Urinary bladder (tissue), 4 donors: Measurements from ENCODE around the gene IRF3. TPM values are rescaled to one million over a fixed set of nuclear protein-coding genes. Genes with fewer than 3 reads are reported as not detected.
A peak's percentile ranks its signal among the peaks of the same experiment; 100 is the strongest.

Source experiments
- DNase-seq: peaks from one replicate; pipeline ENCODE4 v3.0.0-alpha.2; 2015; ENCODE audit errors: extremely low spot score
- H3K27ac ChIP-seq: one replicate; pipeline ENCODE4 v1.5.1; 2013; ENCODE audit warnings: low read depth, mild to moderate bottlenecking, moderate library complexity
- H3K36me3 ChIP-seq: one replicate; pipeline ENCODE4 v1.6.1; 2013; ENCODE audit warnings: mild to moderate bottlenecking, moderate library complexity; ENCODE audit not compliant: insufficient read depth
- H3K4me1 ChIP-seq: one replicate; pipeline ENCODE4 v1.6.1; 2013; ENCODE audit warnings: mild to moderate bottlenecking, moderate library complexity; ENCODE audit not compliant: insufficient read depth
- H3K4me3 ChIP-seq: one replicate; pipeline ENCODE4 v1.5.1; 2013; ENCODE audit warnings: low read depth, low read length
- WGBS: extraction: QIAGEN DNeasy Blood & Tissue Kit; methylation state at CpG from one replicate; pipeline ENCODE4 v1.1.7; 2013; 5-methylcytosine and 5-hydroxymethylcytosine counted together
- polyA plus RNA-seq: library from polyadenylated mRNA; stranded (reverse); fragments of 200-250 nt; gene quantifications from one replicate; pipeline ENCODE4 v1.2.3, GENCODE V29; 2013
- total RNA-seq: library from RNA; depleted of rRNA; stranded (reverse); fragments of >200 nt; gene quantifications from one replicate; pipeline ENCODE4 v1.2.3, GENCODE V29; 2014
- donor health status: healthy with polysubstance abuse.
- donor health status: healthy.

IRF3 gene
- total and polyA plus RNA-seq, 2 donors: 31.9 to 84.9 TPM

DNA sequence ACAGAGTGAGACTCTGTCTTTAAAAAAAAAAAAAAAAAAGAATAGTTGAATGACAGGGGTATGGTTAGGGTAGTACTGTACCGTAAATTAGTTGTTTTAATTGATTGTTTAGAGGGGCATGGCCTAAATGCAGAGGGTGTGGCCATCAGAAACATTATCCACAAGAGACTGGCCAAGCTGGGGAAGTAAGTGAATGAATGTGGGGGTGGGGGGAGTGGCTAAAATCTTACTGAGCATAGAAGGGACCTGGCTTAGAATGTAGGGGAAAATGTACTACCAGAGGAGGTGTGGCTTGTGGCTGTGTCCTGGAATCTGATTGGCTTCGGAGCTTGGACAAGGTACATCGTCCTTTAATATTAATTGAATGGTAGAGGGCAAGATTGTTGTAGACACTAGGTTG is 3.9 kb upstream of the IRF3 start:
- Histone ChIP-seq H3K27ac (no peak overlapping the region), H3K36me3 (no peaks in the 10 kb centered on the region), H3K4me1 (no peaks in the 10 kb centered on the region), H3K4me3 (no peak overlapping the region)
- 86% methylated on average over 3 of the region's 3 CpGs for WGBS
- DNase-seq: no peak

DNA sequence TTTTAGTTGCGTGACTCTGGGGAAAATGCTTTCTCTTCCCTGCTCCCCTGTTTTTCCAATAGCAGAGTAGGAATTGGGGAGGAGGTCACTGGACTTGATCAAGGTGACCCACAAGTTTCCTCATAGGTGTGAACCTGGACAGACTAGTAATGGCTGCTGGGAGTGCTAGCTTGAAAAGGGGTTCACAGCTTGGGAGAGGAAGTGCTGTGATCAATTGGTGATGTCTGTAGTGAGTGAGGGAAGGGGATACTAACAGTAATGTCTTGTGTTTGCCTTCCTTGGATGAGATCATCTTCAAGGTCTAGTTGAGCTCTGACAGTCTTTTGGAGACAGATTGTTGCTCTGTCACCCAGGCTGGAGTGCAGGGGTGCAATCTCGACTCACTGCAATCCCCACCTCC is 1.8 kb upstream of the IRF3 start:
- Histone ChIP-seq H3K27ac (no peak overlapping the region), H3K4me1 (no peaks in the 10 kb centered on the region), H3K36me3 (no peaks in the 10 kb centered on the region), H3K4me3 (no peak overlapping the region)
- DNase-seq: no peak
- 89% methylated on average over 2 of the region's 2 CpGs for WGBS

DNA sequence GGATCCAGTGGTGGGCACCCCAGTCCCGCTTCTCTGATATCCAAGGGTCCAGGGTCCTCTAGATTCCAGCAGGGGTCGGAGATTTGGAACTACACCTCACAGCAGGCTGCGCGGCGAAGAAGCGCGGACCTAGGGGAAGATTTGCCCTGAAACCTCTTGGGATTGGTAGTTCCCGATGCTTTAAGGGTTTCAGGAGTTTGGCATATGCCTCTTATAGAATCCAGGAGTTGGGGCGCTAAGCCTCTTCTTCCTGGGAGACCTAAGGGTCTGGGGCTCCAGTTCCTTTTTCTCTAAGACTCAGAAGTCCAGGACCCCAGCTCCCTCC is 425 bp upstream of the IRF3 start:
- no peak for DNase-seq
- H3K4me1 ChIP-seq: no peaks in the 10 kb centered on the region
- under 1% methylated on average over 9 of the region's 9 CpGs for WGBS
- peaks cover 2% of the 10 kb centered on the region for H3K36me3 ChIP-seq
- no peak overlapping the region for H3K27ac ChIP-seq
- peak overlapping the region; percentile 63 for H3K4me3 ChIP-seq

DNA sequence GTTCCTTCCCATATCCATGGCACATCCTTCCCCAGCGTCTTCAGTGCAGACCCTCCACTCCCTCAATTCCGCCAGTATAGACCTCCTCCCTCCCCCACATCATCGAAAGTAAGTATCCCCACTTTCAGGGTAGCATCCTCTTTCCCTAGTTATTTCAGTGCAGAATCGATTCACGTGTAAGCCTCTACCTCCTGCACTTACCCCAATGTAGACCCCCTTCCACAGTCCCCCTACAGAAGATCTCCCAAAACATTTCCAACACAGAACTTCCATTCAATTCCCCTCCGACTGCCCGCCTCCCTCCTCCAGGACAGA is 664 bp downstream of the IRF3 start:
- WGBS: under 1% methylated on average over 7 of the region's 7 CpGs
- H3K27ac ChIP-seq: peak overlapping the region; percentile 91
- no peak for DNase-seq
- no peaks in the 10 kb centered on the region for H3K4me1 ChIP-seq
- peaks cover 2% of the 10 kb centered on the region for H3K36me3 ChIP-seq
- peak overlapping the region; percentile 63 for H3K4me3 ChIP-seq

DNA sequence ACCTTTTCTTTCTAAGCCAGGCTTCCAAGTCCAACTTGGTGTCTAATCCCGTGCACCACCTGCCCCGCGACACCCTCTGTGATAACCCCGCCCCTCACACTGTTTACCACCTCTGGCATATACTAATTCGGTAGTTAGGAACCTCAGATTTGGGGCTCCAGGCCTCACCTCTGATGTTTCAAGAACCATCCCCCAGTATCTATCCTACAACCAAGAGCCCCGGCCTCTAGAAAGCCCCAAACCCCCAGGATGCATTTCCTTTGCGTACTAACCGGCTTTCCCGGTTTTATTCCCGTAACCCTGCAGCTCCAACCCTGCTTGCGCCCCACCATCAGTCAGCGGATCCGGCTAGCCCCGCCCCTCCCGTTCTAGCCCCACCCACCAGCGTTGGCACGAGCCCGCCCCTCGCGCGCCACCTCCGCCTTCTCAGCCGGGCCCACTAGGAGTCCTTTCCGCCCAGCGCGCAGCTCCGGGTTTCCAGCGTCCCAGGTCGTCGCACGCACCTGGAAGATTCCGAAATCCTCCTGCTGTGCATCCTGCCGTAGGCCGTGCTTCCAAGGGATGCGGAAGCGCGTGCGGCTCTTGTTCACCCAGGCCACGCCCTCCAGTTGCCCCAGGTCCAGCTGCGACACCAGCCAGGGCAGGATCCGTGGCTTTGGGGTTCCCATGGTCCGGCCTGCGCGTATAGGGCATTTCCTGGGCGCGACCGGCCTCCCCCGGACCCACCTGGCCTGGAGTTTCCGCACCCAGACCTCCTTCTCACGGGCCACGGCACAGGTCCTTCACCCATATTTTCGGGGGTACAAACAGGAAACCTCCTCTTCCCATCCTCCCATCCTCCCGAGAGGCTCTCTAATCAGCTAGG is 1.3 kb downstream of the IRF3 start:
- no peaks in the 10 kb centered on the region for H3K4me1 ChIP-seq
- no peak for DNase-seq
- WGBS: under 1% methylated on average over 53 of the region's 53 CpGs
- peak overlapping the region; percentile 63 for H3K4me3 ChIP-seq
- H3K27ac ChIP-seq: peak overlapping the region; percentile 91
- H3K36me3 ChIP-seq: peaks cover 2% of the 10 kb centered on the region

DNA sequence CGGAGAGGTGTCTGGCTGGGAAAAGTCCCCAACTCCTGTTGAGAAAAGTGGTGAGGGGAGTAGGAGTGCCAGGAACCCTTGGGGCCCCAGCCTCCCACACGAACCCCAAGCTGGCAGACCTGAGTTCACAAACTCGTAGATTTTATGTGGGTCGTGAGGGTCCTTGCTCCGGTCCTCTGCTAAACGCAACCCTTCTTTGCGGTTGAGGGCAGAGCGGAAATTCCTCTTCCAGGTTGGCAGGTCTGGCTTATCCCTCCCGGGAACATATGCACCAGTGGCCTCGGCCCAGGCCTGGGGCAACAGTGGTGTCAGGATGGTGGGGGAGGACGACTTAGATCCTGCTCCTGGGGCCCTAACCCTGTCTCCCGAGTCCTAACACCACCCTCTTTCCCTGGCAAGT is 2.4 kb downstream of the IRF3 start:
- DNase-seq: no peak
- Histone ChIP-seq H3K36me3 (peaks cover 2% of the 10 kb centered on the region), H3K27ac (no peak overlapping the region), H3K4me3 (no peak overlapping the region), H3K4me1 (no peaks in the 10 kb centered on the region)
- WGBS: 85% methylated on average over 12 of the region's 12 CpGs

DNA sequence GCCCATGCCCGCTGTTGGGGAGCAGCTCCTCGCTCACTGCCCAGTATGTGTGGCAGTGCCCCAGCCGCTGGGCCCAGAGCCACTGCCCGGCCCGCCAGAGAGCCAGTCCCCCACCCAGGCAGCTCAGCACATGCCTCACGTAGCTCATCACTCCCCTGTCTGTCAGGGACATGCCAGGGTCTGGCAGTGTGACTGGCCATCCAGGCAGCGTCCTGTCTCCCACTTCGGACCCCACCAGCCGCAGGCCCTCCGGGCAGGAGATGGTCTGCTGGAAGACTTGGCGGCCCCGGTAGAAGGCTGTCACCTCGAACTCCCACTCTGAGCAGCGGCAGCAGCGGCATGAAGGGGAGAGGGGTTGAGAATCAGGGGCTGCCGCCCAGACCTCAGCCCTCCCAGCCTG is 3.6 kb downstream of the IRF3 start:
- DNase-seq: no peak
- Histone ChIP-seq H3K4me3 (no peak overlapping the region), H3K36me3 (peaks cover 2% of the 10 kb centered on the region), H3K27ac (no peak overlapping the region), H3K4me1 (no peaks in the 10 kb centered on the region)
- WGBS: 90% methylated on average over 16 of the region's 16 CpGs

DNA sequence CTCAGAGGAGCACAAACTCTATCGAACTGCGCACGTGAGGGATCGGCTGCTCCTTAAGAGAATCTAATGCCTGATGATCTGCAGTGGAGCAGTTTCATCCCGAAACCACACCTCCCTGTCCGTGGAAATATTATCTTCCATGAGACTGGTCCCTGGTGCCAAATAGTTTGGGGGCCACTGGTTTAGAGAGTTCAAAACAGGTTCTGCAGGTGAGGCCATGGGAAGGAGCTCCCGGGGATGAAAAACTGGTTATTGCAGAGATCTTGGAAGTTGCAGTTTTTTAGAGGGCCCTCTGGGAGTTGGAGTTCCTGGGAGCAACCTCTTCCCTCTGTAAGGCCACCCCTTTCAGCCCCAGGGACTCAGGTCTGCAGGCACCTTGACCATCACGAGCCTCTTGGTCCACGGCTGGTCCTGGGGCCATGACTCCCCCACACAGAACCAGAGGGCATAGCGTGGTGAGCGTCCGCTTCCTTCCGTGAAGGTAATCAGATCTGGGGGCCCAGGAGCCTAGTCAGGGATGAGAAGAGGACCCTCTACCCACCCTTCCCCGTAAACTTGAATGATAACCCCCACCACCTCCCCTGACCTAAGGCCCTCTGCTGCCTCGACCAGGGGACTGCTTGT is 5.2 kb downstream of the IRF3 start:
- Histone ChIP-seq H3K4me1 (no peaks in the 10 kb centered on the region), H3K4me3 (no peak overlapping the region), H3K27ac (no peak overlapping the region), H3K36me3 (peaks cover 2% of the 10 kb centered on the region)
- no peak for DNase-seq
- 86% methylated on average over 15 of the region's 15 CpGs for WGBS

DNA sequence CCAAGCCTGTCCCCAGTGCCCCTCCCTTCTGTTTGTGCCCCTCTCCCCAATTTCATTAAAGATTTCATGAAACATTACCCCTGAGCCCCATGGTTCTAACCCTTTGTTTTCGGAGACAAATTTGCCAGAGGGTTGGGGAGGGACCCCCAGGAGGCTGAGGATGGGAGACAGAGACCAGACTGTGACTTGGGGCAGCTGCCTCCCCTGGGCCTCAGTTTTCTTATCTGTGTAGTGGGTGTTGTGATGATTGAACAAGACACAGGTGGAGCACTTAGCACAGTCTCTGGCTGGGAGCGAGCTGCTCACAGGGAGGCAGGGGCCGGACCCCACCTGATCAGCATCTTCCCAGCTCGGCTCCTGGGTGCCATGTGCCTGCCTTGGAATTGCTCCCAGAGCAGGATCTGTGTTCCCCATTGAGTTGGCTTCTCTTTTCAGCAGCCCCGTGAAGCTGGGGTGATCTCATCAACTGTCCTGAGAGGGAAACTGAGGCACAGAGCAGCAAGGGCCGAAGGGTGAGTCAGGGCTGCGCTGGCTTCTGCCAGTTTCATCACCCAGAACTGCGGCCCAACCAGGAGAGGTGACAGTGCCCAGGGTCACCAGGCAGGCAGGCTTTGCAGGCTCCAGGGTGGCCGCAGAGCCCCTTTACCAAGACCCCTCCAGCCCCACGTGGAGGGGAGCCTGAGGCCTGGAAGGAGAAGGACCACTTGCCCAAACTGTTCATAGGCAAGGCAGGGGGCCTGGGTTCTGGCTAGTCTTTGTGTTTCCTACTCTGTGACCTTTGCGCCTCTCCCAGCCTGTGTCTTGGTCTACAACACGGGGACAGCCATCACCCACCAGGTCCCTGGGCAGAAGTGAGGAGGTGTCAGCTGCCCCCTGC is 6.9 kb downstream of the IRF3 start:
- WGBS: 94% methylated on average over 12 of the region's 12 CpGs
- no peaks in the 10 kb centered on the region for H3K4me1 ChIP-seq
- H3K27ac ChIP-seq: no peak overlapping the region
- peaks cover 2% of the 10 kb centered on the region for H3K36me3 ChIP-seq
- H3K4me3 ChIP-seq: no peak overlapping the region
- no peak for DNase-seq

DNA sequence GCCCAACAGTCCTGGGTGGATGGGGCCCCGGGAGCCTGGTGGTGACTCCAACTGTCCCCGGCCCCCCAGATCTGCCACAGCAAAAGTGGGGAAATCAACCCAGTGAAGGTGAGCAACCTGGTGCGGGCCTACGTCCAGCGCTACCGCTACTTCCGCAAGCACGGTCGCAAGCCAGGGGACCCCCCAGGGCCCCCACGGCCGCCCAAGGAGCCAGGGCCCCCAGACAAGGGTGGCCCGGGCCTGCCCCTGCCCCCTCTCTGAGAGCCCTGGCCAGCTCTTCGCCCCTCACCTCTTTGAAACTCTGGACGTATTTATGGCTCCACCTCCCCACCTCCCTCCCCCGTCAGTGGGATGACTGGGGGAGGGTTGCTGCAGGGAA is 7.5 kb downstream of the IRF3 start:
- peaks cover 2% of the 10 kb centered on the region for H3K36me3 ChIP-seq
- WGBS: 85% methylated on average over 15 of the region's 15 CpGs
- no peak for DNase-seq
- no peak overlapping the region for H3K27ac ChIP-seq
- H3K4me3 ChIP-seq: no peak overlapping the region
- H3K4me1 ChIP-seq: no peaks in the 10 kb centered on the region

DNA sequence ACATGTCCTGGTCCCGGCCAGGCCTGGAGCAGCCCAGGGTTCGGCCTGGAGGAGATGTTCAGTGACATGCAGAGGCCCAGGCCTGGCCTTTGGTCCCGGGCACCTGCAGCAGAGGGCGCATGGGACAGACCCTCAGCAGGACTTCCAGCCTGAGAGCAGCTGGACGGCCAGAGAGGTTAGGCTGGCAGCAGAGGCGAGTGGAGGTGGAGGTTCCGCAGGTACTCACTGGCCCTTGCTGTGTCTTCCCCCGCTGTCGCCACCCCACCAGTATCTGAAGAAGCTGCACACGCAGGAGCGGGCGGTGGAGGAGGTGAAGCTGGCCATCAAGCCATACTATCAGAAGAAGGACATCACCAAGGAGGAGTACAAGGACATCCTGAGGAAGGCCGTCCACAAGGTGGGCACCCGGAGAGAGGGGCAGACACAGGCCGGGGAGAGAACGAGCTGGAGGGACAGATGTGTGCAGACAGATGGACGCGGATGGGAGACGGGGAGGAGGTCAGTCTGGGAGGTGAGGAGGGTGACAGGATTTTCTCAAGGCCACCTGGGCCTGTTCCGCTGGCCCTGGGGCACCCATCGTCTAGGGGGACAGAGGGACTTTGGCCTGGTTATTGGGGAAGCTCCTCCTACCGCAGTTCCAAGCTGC is 8.0 kb downstream of the IRF3 start:
- peaks cover 2% of the 10 kb centered on the region for H3K36me3 ChIP-seq
- DNase-seq: no peak
- H3K4me3 ChIP-seq: no peak overlapping the region
- H3K4me1 ChIP-seq: no peaks in the 10 kb centered on the region
- WGBS: 90% methylated on average over 22 of the region's 22 CpGs
- no peak overlapping the region for H3K27ac ChIP-seq

DNA sequence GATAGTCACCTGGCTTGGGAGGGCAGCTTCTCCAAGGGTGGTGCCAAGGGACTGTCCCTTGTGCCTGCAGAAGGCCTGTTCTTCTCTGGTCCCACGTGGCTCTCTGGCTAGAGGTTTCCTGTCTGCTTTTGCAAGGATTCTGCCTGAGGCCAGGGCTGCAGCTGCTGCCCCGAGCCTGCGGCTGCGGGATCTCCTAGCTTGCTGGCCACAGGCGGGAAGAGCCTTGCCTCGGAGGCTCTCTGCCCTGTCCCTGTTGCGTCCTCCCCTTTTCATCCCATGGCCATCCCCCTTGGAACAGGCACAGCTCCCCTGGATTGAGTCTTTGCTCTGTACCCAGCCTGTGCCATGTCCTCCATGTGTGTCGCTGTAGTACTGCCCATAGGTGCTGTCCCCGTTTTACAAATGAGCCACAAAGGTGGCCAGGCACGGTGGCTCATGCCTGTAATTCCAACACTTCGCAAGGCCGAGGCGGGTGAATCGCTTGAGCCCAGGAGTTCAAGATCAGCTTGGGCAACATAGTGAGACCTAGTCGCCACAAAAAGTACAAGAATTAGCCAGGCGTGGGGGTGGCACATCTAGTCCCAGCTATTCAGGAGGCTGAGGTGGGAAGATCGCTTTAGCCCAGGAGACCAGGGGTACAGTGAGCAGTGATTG is 9.1 kb downstream of the IRF3 start:
- Histone ChIP-seq H3K4me3 (no peak overlapping the region), H3K4me1 (no peaks in the 10 kb centered on the region), H3K27ac (no peak overlapping the region), H3K36me3 (peaks cover 4% of the 10 kb centered on the region)
- 90% methylated on average over 17 of the region's 17 CpGs for WGBS
- DNase-seq: no peak
